HCT116 (cell line): Measurements from ENCODE around the gene RAB29. TPM values are rescaled to one million over a fixed set of nuclear protein-coding genes. Genes with fewer than 3 reads are reported as not detected.

Experiments used
- ATAC-seq: fragments of 200-7000 bp; cut with Tn5 transposase; 2 replicates; pipeline ENCODE4 v1.9.1; 2020; ENCODE audit warnings: mild to moderate bottlenecking, moderate library complexity
- BruUV-seq: library from RNA; stranded (reverse); fragments of 400-500 nt; replicated peaks from 2 replicates; lab custom pipeline; 2021; lab: Mats Ljungman, UMichigan
- CTCF ChIA-PET: fragments of 300-600 bp; sonication (Branson Sonifier 250); formaldehyde crosslinking; loops from one replicate; lab custom pipeline; 2021; ENCODE audit warnings: antibody characterized with exemption; lab: Charles Lee
- POLR2A ChIA-PET: fragments of 300-600, 350-600 bp; sonication (Branson Sonifier 250); formaldehyde crosslinking; loops from one replicate; lab custom pipeline; 2021; ENCODE audit warnings: antibody characterized with exemption; lab: Charles Lee
- RAD21 ChIA-PET, 2 experiments: fragments of 300-600 bp; sonication (Branson Sonifier 250); formaldehyde crosslinking; loops; one replicate each; lab custom pipeline; 2023; ENCODE audit warnings: low total read pairs in 2 of 2; ENCODE audit not compliant: uncharacterized antibody in 2 of 2, unreplicated experiment in 2 of 2, low non-redundant PET in 1 of 2; lab: Charles Lee
- DNase-seq: peaks from one replicate; pipeline ENCODE4 v3.0.0-alpha.2; 2010; ENCODE audit warnings: low read depth, low spot score
- H2AFZ ChIP-seq: fragments of 200-600 bp; shearing (Covaris generic), sonication (generic); 2 replicates; pipeline ENCODE4 v1.6.1; 2017; ENCODE audit warnings: low read depth, mixed run types, mixed read lengths, antibody characterized with exemption, low read length; ENCODE audit not compliant: poor library complexity, severe bottlenecking
- H3K27ac ChIP-seq: 2 replicates; pipeline ENCODE4 v1.5.1; 2012; ENCODE audit warnings: low read depth, low read length
- H3K27me3 ChIP-seq: fragments of 200-600 bp; sonication (generic); 2 replicates; pipeline ENCODE4 v1.6.1; 2016; ENCODE audit warnings: mixed run types, low read length, mixed read lengths; ENCODE audit not compliant: insufficient read depth
- H3K36me3 ChIP-seq, 2 experiments: fragments of 200-500 bp in 1 of 2; fragments of 200-600 bp in 1 of 2; sonication (Bioruptor generic) in 1 of 2; sonication (generic) in 1 of 2; 2 replicates each; pipeline versions ENCODE4 v1.5.1 to v1.6.1; 2014 to 2016; ENCODE audit warnings: low read length in 2 of 2, inconsistent platforms in 1 of 2, mixed read lengths in 1 of 2, mixed run types in 1 of 2; ENCODE audit not compliant: insufficient read depth in 2 of 2, control insufficient read depth in 1 of 2
- H3K4me1 ChIP-seq, 2 experiments: fragments of 200-600 bp in 1 of 2; sonication (generic) in 1 of 2; 2 replicates each; pipeline versions ENCODE4 v1.5.1 to v1.6.1; 2012 to 2017; ENCODE audit warnings: low read length in 2 of 2, inconsistent platforms in 1 of 2, mild to moderate bottlenecking in 1 of 2, mixed read lengths in 1 of 2, mixed run types in 1 of 2, moderate library complexity in 1 of 2; ENCODE audit not compliant: insufficient read depth in 2 of 2, control insufficient read depth in 1 of 2
- H3K4me2 ChIP-seq: fragments of 200-600 bp; sonication (generic); 2 replicates; pipeline ENCODE4 v1.6.1; 2017; ENCODE audit warnings: mixed run types, low read length, mixed read lengths
- H3K4me3 ChIP-seq, 2 experiments: fragments of 200-600 bp in 1 of 2; sonication (generic) in 1 of 2; replicated peaks in 1 of 2; 2 replicates each; pipeline ENCODE4 v1.5.1; 2011 to 2016; ENCODE audit warnings: low read length in 2 of 2, control low read depth in 1 of 2, low read depth in 1 of 2, mild to moderate bottlenecking in 1 of 2, mixed read lengths in 1 of 2, mixed run types in 1 of 2
- H3K79me2 ChIP-seq: fragments of 200-600 bp; sonication (generic); 2 replicates; pipeline ENCODE4 v1.6.1; 2017; ENCODE audit warnings: mild to moderate bottlenecking, mixed run types, low read length, moderate library complexity, mixed read lengths; ENCODE audit not compliant: insufficient read depth
- H3K9ac ChIP-seq: fragments of 200-600 bp; sonication (generic); 2 replicates; pipeline ENCODE4 v1.6.1; 2016; ENCODE audit warnings: low read length, mixed read lengths
- H3K9me2 ChIP-seq: fragments of 200-600 bp; sonication (generic), shearing (Covaris generic); 2 replicates; pipeline ENCODE4 v1.6.1; 2017; ENCODE audit warnings: mixed run types, mild to moderate bottlenecking, moderate library complexity; ENCODE audit not compliant: insufficient read depth
- H3K9me3 ChIP-seq, 2 experiments: fragments of 200-500 bp in 1 of 2; fragments of 200-600 bp in 1 of 2; sonication (Bioruptor generic) in 1 of 2; sonication (generic) in 1 of 2; 2 replicates each; pipeline ENCODE4 v1.6.1; 2014 to 2017; ENCODE audit warnings: low read length in 2 of 2, mixed read lengths in 2 of 2, inconsistent platforms in 1 of 2, low read depth in 1 of 2, mild to moderate bottlenecking in 1 of 2, mixed run types in 1 of 2, moderate library complexity in 1 of 2; ENCODE audit not compliant: control insufficient read depth in 1 of 2, insufficient read depth in 1 of 2
- H4K20me1 ChIP-seq: fragments of 200-600 bp; sonication (generic), shearing (Covaris generic); 2 replicates; pipeline ENCODE4 v1.6.1; 2017; ENCODE audit warnings: mixed run types, mild to moderate bottlenecking, moderate library complexity; ENCODE audit not compliant: insufficient read depth
- CBX3 ChIP-seq: IDR thresholded peaks from 2 replicates; pipeline ENCODE4 v1.6.1; 2012; ENCODE audit warnings: low read depth
- EGR1 ChIP-seq: IDR thresholded peaks from 2 replicates; pipeline ENCODE4 v1.6.1; 2012; ENCODE audit warnings: low read depth
- ELF1 ChIP-seq: IDR thresholded peaks from 2 replicates; pipeline ENCODE4 v1.6.1; 2012; ENCODE audit warnings: low read depth, borderline replicate concordance
- EZH2phosphoT487 ChIP-seq: fragments of 200-600 bp; IDR thresholded peaks from 2 replicates; pipeline ENCODE4 v1.6.1; 2018; ENCODE audit warnings: antibody characterized with exemption, borderline replicate concordance
- POLR2A ChIP-seq: IDR thresholded peaks from 2 replicates; pipeline ENCODE4 v1.7.0; 2011; ENCODE audit warnings: borderline replicate concordance; ENCODE audit not compliant: insufficient read depth, insufficient read length; ENCODE audit errors: extremely low read depth
- POLR2AphosphoS5 ChIP-seq: IDR thresholded peaks from 2 replicates; pipeline ENCODE4 v1.6.1; 2011; ENCODE audit warnings: mild to moderate bottlenecking, low read depth, low read length, moderate library complexity
- REST ChIP-seq: IDR thresholded peaks from 2 replicates; pipeline ENCODE4 v1.6.1; 2012; ENCODE audit warnings: low read depth
- SRF ChIP-seq: IDR thresholded peaks from 2 replicates; pipeline ENCODE4 v1.6.1; 2012; ENCODE audit warnings: low read depth
- YY1 ChIP-seq: IDR thresholded peaks from 2 replicates; pipeline ENCODE4 v1.6.1; 2011; ENCODE audit warnings: low read length, low read depth, moderate library complexity, mild to moderate bottlenecking; ENCODE audit not compliant: insufficient replicate concordance; ENCODE audit errors: extremely low read depth
- ZBTB33 ChIP-seq: IDR thresholded peaks from 2 replicates; pipeline ENCODE4 v1.6.1; 2011; ENCODE audit warnings: mild to moderate bottlenecking, low read length, moderate library complexity; ENCODE audit not compliant: insufficient replicate concordance; ENCODE audit errors: extremely low read depth
- ZNF274 ChIP-seq: fragments of 200-500 bp; sonication (Bioruptor generic); IDR thresholded peaks from 2 replicates; pipeline ENCODE4 v1.6.1; 2014; ENCODE audit warnings: mild to moderate bottlenecking, low read depth, low read length, inconsistent platforms
- intact Hi-C: fragments of 100-400 bp; cut with micrococcal nuclease; formaldehyde crosslinking; loops from 2 replicates; pipeline ENCODE4 v1.10.0; 2022
- total RNA-seq: library from RNA; stranded (reverse); gene quantifications from one replicate; pipeline ENCODE4 v1.2.1, GENCODE V29; 2021; ENCODE audit not compliant: unreplicated experiment
- TF ChIP-seq, protein P1 (sequence below): IDR thresholded peaks from 2 replicates; pipeline ENCODE4 v1.6.1; 2012
- TF ChIP-seq, protein P2 (sequence below): IDR thresholded peaks from 2 replicates; pipeline ENCODE4 v1.6.1; 2012

Gene RAB29
- total RNA-seq, 1 experiment from 2014 or later = 17.7 TPM

DNA sequence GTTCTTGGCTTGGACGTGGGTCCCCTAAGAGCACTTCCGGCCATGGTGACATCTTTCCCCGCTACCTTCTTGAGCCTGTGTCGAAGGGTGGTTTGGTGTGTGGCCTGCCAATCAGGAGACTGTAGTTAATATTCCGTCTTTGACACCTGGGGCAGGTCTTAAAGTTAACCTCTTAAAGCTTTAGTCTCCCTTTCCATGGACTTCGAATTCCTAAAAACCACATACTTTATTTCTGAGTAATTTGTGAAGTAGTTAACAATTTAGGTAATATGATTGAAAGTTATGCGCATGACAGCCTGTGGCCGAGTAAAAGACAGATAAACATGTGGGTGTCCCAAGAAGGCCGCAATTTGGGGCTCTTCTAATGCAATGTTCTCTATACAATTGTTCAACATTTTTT lies 10.2 kb upstream of the RAB29 start:
- DNase-seq (no peak), ATAC-seq (no peak)
- Histone ChIP-seq H3K4me3 (no peak overlapping the region), H3K79me2 (no peaks in the 10 kb centered on the region), H3K27me3 (no peaks in the 10 kb centered on the region), H3K4me2 (no peak overlapping the region), H3K9ac (no peak overlapping the region), H3K27ac (no peak overlapping the region), H3K9me2 (no peaks in the 10 kb centered on the region), H4K20me1 (no peaks in the 10 kb centered on the region), H2AFZ (no peak overlapping the region), H3K36me3 (peaks cover 0 to 7% of the 10 kb centered on the region in 2 experiments; a peak in 1 of 4 replicates), H3K9me3 (no peaks in the 10 kb centered on the region), H3K4me1 (no peaks in the 10 kb centered on the region)
- TF ChIP-seq POLR2AphosphoS5 (no peak), YY1 (no peak), POLR2A (no peak), CBX3 (no peak), SRF (no peak), ZNF274 (no peak)
- TF ChIP-seq, protein P1, sequence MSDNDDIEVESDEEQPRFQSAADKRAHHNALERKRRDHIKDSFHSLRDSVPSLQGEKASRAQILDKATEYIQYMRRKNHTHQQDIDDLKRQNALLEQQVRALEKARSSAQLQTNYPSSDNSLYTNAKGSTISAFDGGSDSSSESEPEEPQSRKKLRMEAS = no peak
- intact Hi-C loops = no loop called here
- RAD21 ChIA-PET = no interaction called here
- CTCF ChIA-PET = no interaction called here
- POLR2A ChIA-PET = interaction anchor here (0.9 kb wide), 1 partner anchor 40 kb away, joined by 3 read pairs; no protein-coding TSS in a partner anchor
- BruUV-seq = no TSS peak

- H3K79me2 ChIP-seq = no peaks in the 10 kb centered on the region
- H3K4me2 ChIP-seq = no peak overlapping the region
- DNase-seq = no peak
- H3K9me2 ChIP-seq = no peaks in the 10 kb centered on the region
- no peak for ATAC-seq
- H3K4me1 ChIP-seq = no peaks in the 10 kb centered on the region
- H3K9me3 ChIP-seq = no peaks in the 10 kb centered on the region
- TF ChIP-seq, protein P2, sequence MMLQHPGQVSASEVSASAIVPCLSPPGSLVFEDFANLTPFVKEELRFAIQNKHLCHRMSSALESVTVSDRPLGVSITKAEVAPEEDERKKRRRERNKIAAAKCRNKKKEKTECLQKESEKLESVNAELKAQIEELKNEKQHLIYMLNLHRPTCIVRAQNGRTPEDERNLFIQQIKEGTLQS = no peak
- TF ChIP-seq POLR2AphosphoS5 (no peak), ZBTB33 (no peak), ZNF274 (no peak), REST (no peak), EGR1 (no peak), ELF1 (no peak), EZH2phosphoT487 (no peak)
- no peaks in the 10 kb centered on the region for H3K36me3 ChIP-seq
- no peaks in the 10 kb centered on the region for H4K20me1 ChIP-seq
- no peak overlapping the region for H2AFZ ChIP-seq
- POLR2A ChIA-PET = interaction anchor here (0.7 kb wide), 1 partner anchor 193 kb away, joined by 3 read pairs; no protein-coding TSS in a partner anchor
- RAD21 ChIA-PET = no interaction called here
- intact Hi-C loops = no loop called here
- no peaks in the 10 kb centered on the region for H3K27me3 ChIP-seq
- no peak overlapping the region for H3K4me3 ChIP-seq
- no TSS peak for BruUV-seq
- H3K9ac ChIP-seq = no peak overlapping the region
- no peak overlapping the region for H3K27ac ChIP-seq
- CTCF ChIA-PET = no interaction called here
These were observed 8.6 kb upstream of the RAB29 start for GRCh38 chr1:205783904-205784303.
